ENCODE results near the gene ARMC12. TPM values are rescaled to one million over a fixed set of nuclear protein-coding genes. Genes with fewer than 3 reads are reported as not detected.

ARMC12 gene
- total RNA-seq, 1 experiment from 2014 or later: 1.0 TPM

GRCh38 chr6:35782424-35782823 lies 45.6 kb downstream of the ARMC12 start:
- H3K4me1 Mint-ChIP-seq: peaks cover 15% of the 10 kb centered on the region
- ChIA-PET POLR2A (interaction anchor here (1.6 kb wide), 1 partner anchor 19 kb away, joined by 4 read pairs; no protein-coding TSS in a partner anchor), CTCF (no interaction called here)
- H3K4me3 Mint-ChIP-seq: no peak overlapping the region
- TF ChIP-seq E2F1 (CRISPR knock-in tag; IDR thresholded peaks at IDR 0.05): no peak
- no peak for TF ChIP-seq GTF2I (CRISPR knock-in tag; conservative IDR thresholded peaks at IDR 0.05)
- H3K36me3 Mint-ChIP-seq: no peaks in the 10 kb centered on the region
- DNase-seq (ENCODE audit: low spot score) (no peak), ATAC-seq (no peak)
- H3K27ac Mint-ChIP-seq: no peak overlapping the region
- no peaks in the 10 kb centered on the region for H3K9me3 Mint-ChIP-seq
- peaks cover 3% of the 10 kb centered on the region; the same call in 1 of the 2 replicates for H3K27me3 Mint-ChIP-seq (ENCODE audit: low read depth)

DNA sequence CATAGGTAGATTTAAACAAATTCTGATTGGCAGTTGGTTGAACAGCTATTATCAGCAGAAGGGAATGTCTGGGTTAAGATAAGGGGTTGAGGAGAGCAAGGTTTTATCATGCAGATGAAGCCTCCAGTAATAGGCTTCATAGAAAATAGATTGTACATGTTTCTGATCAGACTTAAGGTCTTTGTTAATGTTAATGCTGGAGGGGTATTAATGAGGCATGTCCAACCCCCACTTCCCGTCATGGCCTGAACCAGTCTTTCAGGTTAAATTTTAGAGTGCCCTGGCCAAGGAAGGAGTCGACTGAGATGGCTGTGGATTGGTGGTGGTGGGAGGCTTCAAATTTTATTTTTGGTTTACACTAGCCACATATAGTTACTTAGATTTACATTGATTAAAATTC lies 47.4 kb downstream of the ARMC12 start:
- no peaks in the 10 kb centered on the region for H3K9me3 Mint-ChIP-seq
- ChIA-PET CTCF (interaction anchor here (0.6 to 1.0 kb wide), 2 partner anchors 9 to 353 kb away, joined by 3 to 4 read pairs; no protein-coding TSS in a partner anchor), POLR2A (no interaction called here)
- DNase-seq (ENCODE audit: low spot score): no peak
- H3K4me3 Mint-ChIP-seq: no peak overlapping the region
- H3K4me1 Mint-ChIP-seq: peaks cover 18% of the 10 kb centered on the region
- no peak overlapping the region for H3K27ac Mint-ChIP-seq
- H3K27me3 Mint-ChIP-seq (ENCODE audit: low read depth): no peaks in the 10 kb centered on the region
- H3K36me3 Mint-ChIP-seq: no peaks in the 10 kb centered on the region
- no peak for ATAC-seq
- TF ChIP-seq JAZF1 (CRISPR knock-in tag; IDR thresholded peaks at IDR 0.05) (no peak), STAT6 (CRISPR knock-in tag; conservative IDR thresholded peaks at IDR 0.05; ENCODE audit: low read depth) (no peak), IRF1 (CRISPR knock-in tag; IDR thresholded peaks at IDR 0.05) (no peak), E2F1 (CRISPR knock-in tag; IDR thresholded peaks at IDR 0.05) (no peak), TCF7 (CRISPR knock-in tag; IDR thresholded peaks at IDR 0.05; ENCODE audit: low read depth) (no peak), USF2 (CRISPR knock-in tag; IDR thresholded peaks at IDR 0.05) (no peak), CREB1 (CRISPR knock-in tag; IDR thresholded peaks at IDR 0.05) (no peak), ZNF317 (CRISPR knock-in tag; IDR thresholded peaks at IDR 0.05; ENCODE audit: borderline replicate concordance, low read depth) (no peak), ZBTB21 (CRISPR knock-in tag; IDR thresholded peaks at IDR 0.05; ENCODE audit: borderline replicate concordance) (no peak), USF1 (CRISPR knock-in tag; IDR thresholded peaks at IDR 0.05) (no peak), GABPB1 (CRISPR knock-in tag; IDR thresholded peaks at IDR 0.05) (no peak), ZNF425 (CRISPR knock-in tag; conservative IDR thresholded peaks at IDR 0.05) (no peak)
- TF ChIP-seq, protein P1, sequence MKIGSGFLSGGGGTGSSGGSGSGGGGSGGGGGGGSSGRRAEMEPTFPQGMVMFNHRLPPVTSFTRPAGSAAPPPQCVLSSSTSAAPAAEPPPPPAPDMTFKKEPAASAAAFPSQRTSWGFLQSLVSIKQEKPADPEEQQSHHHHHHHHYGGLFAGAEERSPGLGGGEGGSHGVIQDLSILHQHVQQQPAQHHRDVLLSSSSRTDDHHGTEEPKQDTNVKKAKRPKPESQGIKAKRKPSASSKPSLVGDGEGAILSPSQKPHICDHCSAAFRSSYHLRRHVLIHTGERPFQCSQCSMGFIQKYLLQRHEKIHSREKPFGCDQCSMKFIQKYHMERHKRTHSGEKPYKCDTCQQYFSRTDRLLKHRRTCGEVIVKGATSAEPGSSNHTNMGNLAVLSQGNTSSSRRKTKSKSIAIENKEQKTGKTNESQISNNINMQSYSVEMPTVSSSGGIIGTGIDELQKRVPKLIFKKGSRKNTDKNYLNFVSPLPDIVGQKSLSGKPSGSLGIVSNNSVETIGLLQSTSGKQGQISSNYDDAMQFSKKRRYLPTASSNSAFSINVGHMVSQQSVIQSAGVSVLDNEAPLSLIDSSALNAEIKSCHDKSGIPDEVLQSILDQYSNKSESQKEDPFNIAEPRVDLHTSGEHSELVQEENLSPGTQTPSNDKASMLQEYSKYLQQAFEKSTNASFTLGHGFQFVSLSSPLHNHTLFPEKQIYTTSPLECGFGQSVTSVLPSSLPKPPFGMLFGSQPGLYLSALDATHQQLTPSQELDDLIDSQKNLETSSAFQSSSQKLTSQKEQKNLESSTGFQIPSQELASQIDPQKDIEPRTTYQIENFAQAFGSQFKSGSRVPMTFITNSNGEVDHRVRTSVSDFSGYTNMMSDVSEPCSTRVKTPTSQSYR (CRISPR knock-in tag; IDR thresholded peaks at IDR 0.05): no peak
- TF ChIP-seq, protein P2, sequence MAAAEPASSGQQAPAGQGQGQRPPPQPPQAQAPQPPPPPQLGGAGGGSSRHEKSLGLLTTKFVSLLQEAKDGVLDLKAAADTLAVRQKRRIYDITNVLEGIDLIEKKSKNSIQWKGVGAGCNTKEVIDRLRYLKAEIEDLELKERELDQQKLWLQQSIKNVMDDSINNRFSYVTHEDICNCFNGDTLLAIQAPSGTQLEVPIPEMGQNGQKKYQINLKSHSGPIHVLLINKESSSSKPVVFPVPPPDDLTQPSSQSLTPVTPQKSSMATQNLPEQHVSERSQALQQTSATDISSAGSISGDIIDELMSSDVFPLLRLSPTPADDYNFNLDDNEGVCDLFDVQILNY (CRISPR knock-in tag; IDR thresholded peaks at IDR 0.05): no peak
- TF ChIP-seq, protein P3, sequence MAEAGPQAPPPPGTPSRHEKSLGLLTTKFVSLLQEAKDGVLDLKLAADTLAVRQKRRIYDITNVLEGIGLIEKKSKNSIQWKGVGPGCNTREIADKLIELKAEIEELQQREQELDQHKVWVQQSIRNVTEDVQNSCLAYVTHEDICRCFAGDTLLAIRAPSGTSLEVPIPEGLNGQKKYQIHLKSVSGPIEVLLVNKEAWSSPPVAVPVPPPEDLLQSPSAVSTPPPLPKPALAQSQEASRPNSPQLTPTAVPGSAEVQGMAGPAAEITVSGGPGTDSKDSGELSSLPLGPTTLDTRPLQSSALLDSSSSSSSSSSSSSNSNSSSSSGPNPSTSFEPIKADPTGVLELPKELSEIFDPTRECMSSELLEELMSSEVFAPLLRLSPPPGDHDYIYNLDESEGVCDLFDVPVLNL (CRISPR knock-in tag; IDR thresholded peaks at IDR 0.05; ENCODE audit: borderline replicate concordance, low read depth): no peak
- TF ChIP-seq, protein P4, sequence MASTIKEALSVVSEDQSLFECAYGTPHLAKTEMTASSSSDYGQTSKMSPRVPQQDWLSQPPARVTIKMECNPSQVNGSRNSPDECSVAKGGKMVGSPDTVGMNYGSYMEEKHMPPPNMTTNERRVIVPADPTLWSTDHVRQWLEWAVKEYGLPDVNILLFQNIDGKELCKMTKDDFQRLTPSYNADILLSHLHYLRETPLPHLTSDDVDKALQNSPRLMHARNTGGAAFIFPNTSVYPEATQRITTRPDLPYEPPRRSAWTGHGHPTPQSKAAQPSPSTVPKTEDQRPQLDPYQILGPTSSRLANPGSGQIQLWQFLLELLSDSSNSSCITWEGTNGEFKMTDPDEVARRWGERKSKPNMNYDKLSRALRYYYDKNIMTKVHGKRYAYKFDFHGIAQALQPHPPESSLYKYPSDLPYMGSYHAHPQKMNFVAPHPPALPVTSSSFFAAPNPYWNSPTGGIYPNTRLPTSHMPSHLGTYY (CRISPR knock-in tag; IDR thresholded peaks at IDR 0.05): no peak
